GM18909 (cell line): ENCODE results near the gene ADGRD1.

ENCODE experiments used
- ATAC-seq: cut with Tn5 transposase; IDR thresholded peaks from one replicate; pipeline ENCODE4 v1.9.1; 2021; ENCODE audit warnings: mild to moderate bottlenecking; ENCODE audit not compliant: unreplicated experiment, poor library complexity

Gene ADGRD1

DNA sequence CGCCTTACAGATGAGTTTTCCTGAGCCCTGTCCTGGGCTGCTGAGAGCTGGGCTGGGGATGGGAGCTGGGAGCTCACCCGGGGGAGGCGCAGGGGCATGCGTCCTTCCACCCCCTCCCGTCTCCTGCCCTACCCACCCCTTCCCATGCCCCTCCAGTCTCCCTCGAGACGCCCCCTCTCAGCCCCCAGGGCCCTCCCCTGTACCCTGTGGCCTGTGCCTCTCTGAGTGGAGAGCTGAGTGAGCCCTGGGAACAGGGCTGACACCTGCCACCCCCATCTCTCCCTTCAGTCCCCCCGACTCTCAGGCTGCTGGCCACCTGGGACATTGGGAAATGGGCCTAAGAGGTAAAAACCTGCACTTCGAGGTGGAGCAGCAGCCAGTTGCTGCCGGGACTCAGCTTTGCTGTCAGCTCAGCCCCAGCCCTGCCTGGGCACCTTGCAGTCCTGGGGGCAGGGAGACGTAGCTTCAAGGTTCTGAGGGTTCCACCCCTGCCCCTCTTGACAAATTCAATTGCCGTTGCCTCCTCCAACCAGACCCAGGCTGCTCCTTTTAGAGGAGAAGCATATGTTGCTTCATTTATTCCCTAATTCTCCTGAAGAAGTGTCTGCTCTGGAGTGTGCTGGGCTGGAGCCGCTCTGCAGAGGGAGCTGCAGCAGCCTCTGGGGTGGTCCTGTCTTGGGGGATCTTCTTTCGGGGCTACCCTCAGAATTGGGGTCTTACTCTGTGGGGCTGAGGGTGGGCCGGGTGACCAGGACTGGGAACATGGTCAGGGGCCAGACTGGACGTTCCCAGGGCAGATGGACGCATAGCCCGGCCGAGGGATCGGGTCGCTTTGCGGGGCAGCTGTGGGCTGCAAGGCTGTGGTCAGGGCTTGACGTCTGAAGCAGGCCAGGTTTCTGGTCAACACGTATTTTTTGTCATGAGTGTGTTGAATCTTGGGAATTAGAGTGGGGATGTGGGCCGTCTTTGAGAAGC, 141.4 kb downstream of the ADGRD1 start:
- ATAC-seq, result no peak

DNA sequence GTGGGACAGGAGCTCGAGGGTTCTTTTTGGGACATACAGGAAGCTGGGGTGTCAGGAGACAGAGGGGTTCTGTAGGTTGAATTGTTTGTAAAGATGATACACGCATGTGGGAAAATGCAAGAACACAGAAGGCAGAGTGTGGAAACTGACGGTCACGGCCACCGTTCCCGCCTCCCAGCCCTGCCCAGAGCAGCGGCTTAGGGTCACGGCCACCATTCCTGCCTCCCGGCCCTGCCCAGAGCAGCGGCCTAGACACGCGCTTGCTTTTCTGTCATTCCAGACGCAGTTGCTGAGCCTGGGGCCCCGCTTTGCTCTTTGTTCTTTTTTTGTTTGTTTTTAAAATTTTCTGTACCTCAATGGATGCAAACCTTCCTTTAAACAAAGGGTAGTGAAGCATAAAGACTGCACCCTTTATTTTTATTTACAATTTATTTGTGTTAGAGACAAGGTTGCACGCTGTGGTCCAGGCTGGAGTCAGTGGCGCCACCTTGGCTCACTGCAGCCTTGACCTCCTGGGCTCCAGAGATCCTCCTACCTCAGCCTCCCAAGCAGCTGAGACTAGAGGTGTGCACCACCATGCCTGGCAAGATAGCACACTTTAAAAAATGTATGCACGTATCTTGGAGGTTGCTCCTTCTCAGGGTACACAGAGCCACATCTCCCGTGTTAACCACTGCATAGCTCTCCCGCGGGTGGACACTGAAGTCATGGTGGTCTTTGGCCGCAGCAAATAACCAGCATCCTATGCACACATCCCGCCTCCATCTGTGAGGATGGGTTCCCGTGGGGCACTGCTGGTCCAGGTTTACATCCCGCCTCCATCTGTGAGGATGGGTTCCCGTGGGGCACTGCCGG, 142.3 kb downstream of the ADGRD1 start:
- no peak for ATAC-seq

DNA sequence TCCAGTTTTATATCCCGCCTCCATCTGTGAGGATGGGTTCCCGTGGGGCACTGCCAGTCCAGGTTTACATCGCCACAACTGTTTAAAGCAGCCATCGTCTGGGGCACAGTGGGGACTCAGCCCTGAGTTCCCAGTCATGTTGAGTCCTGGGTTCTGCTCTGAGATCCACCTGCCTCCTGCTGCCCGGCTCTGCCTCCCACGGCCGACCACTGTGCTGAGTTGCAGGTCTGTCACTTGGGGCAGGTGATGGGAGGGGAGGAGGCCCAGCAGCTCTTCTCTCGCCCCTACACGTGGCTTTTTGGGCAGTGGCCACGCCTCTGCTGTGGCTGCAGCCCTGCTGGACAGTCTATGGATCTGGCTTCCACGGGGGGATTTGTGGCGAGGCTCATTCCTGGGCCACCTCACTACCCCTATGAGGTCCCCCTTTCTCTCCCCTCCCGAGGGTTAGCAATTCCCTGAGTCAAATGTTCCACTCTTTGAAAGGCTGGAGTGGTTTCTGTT, 143.0 kb downstream of the ADGRD1 start:
- ATAC-seq, result no peak

DNA sequence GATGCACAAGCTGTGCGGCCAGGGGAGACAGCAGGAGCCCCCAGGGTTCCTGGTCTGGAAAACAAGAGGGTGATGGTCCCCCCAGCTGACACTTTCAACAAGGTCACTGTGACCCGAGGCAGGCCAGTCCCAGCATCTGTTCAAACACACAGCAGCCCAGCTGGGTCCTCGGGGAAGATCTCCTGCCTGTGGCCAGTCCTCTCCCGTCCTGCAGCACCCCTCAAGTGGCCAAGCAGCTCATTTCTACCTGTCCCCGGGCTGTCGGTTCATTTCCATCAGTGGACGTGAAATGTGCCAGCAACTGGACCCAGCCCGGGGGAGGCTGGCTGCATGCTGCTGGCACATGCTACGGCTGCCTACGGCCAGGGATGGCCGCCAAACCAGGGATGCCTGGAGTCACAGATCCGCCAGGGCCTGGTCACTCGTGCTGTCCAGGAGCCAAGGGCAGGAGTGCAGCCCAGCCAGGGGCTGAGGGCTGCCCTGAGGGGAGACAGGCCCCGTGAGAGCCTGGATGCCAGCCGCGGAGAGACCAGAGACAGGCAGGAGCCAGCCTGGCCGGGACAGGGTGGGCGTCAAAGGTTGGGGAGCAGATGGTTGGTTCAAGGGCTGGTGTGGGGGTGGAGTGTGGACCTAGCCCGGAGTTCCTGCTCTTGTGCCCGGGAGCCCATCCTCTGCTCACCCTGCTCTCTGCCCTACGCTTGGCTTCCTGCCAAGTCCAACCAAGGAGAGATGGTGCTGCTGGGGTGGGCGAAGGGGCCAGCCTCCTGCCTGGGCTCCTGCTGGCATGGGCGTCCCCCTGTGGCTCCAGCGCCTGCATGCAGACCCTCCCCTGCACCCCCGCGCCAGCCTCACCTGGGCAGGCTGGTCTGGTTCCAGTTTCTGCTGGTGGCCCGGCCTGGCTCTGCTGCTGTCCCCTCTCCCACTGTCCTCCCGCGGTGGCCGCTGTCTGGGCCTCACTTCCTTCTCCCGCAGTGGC, 143.8 kb downstream of the ADGRD1 start:
- ATAC-seq, result no peak

DNA sequence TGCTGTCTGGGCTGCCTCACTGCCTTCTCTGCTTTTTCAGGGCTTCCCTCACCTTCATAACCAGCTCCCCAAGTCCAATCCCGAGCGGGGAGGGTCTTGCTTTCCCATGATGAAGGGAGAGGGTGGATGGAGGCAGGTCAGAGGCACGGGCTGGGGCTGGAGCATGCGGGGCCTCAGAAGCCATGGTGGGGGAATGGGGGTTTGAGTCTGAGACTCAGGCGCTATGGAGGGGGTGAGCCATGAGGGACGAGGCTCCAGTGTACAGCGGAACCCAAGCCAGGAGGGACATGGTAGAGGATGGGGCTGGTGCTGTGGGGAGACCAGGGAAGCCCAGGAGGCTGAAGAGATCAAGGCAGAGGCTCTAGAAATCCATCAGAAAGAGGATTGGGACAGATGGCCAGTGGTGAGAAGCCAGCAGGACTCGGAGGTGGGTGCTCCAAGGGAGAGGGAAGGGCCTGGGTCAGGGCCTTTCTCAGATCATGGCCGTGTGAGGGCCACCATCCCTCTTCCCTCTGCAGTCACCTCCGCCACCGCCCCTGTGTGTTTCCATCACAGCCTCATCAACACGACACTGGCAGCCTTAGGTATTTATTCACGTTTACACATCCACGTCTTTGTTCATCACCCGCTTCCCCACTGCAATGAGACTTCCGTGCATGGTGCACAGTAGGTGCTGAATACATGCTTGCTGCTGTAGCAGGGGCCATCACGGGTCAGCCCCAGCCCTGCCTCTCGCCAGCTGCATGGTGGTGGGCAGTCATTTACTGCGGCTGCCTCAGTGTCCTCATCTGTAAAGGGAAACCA, 144.7 kb downstream of the ADGRD1 start:
- no peak for ATAC-seq

DNA sequence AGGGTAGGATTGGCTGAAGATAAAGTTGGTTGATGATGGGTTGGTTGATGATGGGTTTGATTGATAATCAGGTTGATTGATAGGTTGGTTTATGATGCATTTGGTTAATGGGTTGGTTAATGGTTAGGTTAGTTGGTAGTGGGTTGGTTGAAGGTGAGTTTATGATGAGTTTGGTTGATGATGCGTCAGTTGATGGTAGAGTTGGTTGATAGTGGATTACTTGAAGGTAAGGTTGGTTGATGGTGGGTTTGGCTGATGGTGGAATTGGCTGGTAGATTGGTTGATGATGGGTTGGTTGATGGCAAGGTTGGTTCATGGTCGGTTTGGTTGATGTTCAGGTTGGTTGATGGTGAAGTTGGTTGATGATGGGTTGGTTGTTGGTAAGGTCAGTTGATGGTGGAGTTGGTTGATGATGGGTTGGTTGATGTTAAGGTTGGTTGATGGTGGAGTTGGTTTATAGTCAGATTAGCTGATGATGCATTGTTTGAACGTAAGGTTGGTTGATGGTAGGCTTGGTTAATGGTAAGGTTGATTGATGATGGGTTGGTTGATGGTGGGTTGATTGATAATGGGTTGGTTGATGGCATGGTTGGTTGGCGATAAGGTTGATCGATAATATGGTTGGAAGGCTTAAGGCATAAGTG, 146.4 kb downstream of the ADGRD1 start:
- ATAC-seq, result no peak

DNA sequence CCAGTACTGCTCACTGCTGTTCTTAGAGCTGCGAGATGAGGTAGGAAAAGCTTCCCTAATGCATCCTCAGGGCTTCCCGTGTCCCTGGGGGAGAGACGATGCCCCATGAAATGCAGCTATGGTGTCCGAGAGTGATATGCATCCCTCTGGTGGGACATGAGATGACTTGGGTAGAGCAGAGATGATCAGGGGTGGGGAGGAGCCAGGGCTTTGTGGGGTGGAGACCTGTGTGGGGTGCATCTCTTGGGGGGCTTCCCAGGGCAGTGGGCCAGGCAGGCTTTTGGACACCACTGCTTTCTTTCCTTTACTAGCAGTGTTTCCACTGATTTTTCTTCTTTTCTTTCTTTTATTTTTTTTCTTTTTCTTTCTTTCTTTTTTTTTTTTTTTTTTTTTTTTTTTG, 147.3 kb downstream of the ADGRD1 start:
- no peak for ATAC-seq

DNA sequence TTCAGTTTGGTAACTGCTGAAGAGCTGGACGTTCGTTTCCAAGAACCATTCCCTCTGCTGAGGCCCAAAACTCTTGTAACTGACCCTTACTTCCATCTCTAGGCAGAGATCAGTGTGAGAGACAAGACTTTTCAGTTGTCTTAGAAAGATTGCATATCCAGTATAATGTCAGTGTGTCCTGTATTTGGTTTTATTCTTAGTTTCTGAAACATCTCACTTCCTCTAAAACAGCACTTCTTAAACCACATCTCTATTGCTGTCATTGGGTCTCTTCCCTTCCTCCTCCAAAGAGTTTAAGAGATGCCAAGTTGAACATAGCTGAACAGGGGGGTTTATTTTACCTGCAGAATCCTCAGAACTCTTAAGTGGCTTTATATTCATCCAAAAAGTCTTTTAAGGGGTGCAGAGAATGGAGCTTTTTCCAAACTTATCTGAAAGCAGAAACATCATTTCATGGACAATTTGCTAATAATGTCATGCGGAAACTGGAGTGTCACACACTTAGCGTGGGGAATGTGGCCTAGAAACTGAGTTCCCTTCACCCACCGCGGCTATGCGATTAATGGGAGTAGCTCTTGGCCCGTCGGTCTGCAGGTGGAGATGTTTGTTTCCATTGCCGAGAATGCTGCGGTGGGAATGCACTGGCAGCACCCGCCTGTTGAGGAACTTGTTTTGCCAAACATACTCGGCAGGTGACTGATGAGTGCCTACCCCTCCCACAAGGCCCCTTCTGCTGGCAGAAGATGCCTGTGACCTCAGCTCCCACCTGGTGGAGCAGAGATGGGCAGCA, 148.2 kb downstream of the ADGRD1 start:
- ATAC-seq, result peak; percentile 70

DNA sequence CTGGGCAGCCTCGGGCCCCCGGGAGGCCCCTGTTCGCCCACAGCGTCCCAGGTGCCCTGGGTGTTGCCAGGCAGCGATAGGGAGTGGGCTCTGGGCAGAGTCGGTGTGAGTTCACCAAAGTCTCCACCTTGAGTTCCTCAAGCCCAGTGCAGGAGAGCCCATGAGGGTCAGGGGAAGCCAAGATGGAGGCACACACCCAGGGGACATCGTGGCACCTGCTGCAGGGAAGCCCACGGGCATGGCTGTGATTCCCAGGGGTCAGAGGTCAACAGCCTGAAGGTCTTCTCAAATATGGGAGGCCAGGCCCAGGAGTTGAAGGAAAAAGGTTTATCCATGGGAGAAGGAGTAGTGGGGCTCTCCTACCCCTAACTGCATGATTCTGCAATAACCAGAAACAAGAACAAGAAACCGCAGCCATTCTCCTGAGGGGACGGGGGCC, 148.8 kb downstream of the ADGRD1 start:
- ATAC-seq, result no peak

DNA sequence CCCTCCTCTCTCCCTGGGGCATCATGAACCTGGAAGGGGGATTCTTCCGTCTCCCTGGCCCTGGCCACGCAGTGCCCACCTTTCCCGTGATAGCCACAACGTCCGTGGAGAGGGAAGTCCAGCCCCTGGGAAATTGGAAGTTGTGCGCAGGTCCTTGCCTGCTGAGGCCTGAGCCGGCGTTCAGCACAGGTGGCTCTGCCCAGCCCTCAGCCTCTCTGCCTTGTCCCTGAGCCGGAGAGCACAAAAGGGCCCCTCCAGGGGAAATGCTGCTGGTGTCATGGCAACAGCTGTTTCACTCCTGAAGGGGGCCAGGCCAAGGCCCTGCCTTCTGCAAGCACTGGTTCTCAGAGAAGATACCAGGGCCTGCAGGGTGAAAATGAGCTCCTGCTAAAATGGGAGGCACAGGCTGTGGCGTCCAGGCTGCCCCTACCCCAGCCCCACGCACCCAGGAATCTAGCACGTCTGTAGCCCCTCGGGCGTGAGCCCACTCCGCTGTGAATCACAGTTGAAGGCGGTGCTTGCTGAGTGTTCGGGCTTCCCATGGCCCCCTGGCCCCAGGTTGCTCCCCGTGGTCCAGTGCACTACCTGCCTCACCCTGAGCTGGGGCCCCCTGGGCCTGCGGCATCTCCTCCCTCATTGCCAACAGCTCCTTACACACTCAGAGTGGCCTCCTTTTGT, 149.4 kb downstream of the ADGRD1 start:
- ATAC-seq, result peak; percentile 50

DNA sequence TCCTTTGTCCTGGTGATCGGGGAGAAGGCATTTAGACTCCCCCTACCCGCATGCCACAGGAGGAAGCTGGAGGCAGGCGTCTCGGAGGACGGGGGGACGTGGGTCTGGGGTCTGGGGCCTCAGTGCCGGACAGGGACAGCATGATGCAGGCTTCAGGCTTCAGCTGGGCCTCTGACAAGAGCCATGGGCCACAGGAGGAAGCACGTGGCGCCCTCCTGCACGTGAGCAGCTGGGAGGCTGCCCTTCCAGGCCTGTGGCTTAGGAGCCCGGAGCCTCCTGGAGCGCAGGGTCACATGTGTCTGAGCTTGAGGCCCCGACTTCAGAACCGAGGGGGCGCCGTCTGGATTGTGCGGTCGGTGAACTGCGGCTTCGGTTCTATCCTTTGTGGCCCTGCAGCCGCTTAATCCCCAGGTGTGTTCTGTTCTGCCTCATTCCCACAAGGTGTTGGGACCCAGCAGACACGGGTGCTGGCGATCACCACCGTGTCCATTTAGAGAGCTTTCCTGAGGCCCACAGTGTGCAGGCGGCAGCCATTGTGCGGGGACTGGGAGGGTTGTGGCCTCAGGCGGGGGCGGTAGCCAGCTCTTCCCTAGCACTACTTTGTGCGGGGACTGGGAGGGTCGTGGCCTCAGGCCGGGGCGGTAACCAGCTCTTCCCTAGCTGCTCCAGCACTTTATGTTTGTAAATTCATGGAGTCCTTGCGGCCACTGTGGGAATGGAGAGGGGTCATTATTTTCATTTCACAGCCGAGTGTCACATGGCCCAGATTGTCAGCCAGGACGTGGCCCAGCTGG, 150.2 kb downstream of the ADGRD1 start:
- no peak for ATAC-seq

DNA sequence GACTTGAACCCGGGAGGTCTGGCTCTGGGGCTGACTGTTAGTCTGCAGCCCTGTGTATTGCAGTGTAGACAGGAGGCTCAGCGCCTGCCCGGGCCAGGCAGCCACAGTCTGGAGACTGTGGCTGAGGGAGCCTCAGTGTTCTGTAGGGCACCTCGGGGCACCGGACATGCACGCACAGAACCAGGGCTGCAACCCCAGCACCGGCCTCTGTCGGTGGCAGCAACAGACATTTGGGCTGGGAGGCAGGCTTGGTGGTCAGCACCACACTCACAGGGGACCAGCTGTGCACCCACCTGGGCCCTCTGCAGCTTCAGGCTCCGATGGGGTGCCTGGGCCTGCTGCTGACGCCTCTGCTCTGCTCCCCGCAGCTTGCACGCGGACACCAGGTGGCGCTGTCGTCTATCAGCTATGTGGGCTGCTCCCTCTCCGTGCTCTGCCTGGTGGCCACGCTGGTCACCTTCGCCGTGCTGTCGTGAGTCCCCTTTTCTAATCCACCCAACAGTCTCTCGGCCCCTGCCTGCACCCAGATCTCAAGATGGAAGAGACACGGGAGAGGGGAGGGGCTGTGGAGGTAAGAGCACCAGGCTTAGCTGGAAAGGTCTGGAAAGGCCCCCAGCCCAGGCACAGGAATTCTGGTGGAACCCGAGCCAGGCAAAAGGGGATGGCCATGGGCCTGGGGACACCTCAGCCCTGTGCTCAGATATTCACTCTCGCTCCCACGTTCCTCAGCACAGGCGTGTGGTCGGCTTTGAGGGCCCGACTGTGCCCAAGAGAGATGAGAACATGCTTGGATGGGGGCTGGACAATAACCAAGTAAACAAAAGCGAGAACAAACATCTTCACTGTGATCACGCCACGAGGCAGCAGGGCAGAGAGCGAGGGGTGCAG, 151.0 kb downstream of the ADGRD1 start:
- ATAC-seq, result peak; percentile 63

DNA sequence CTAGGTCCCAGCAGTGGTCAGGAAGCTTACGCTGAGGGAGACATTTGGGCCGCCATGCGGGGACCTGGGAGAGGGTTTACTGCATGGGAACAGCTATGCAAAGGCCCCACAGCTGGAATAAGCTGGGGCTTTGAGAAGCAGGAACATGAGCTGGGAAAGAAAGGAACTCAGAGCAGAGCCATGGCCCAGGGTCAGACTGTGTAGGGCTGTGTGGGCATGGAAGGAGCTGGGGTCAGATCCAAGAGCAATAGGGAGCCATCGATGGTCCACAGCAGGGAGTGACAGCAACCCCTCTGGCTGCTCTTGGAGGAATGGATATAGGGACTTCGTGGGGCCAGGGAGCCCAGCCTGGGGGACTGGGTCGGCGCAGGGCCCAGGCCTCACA, 151.6 kb downstream of the ADGRD1 start:
- no peak for ATAC-seq

DNA sequence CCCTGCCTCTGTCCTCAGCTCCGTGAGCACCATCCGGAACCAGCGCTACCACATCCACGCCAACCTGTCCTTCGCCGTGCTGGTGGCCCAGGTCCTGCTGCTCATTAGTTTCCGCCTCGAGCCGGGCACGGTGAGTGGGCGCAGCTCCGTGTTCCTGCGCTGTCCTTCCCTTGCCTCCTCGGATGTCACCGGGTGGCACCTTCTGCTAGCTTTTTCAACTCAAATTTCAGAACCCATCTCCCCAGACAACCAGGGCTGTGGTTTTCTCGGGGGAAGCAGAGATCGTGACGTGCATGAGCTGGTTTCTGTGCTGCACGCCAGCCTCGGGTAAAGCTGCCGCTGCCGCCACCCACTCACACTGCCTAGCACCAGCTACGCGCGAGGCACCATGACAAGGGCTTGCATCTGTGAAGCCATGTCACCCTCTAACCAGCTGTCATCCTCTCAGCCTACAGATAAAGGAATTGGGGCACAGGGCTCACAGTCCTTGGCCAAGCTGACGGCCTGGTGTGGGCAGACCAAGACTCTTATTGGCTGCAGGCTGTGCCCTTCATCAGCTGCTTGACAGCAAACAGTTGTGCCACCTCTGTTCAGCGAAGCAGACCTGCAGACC, 152.1 kb downstream of the ADGRD1 start:
- no peak for ATAC-seq

DNA sequence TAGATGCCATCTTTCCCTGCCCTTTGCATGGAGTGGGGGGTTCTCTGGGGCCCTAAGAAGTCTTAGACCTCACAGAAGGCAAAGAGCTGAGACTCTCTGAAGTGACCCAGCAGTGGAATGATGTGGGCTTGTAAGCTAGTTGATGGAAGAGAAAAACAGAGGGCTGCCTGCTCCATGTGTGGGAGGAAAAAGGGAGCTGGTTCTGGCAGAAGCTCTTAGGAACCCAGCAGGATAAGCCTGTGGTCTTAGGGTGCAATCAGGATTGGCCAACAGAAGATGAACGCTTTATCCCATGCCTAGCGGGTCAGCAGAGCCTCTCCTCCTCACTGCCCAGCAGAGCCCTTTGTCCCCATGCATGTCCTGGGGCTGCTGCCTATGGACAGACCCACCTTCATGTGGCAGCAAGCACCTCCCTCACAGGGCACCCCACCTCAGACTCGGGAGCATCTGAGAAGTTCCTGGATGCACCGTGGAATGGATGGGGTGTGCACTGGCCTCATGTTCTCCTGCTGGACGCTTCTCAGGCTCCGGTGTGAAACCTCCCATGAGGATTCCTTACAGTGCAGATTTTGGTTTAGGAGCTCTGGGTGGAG, 152.7 kb downstream of the ADGRD1 start:
- ATAC-seq, result no peak
